GM13976 (cell line): ENCODE results near the gene CD109.
A peak's percentile ranks its signal among the peaks of the same experiment; 100 is the strongest.
"Not testable (repeated sequence)": the region's sequence is repeated elsewhere in the genome, so short reads cannot be mapped to it uniquely, and the experiment has no call there.

Experiments used
- DNase-seq: peaks from one replicate; pipeline ENCODE4 v3.0.0; 2012; ENCODE audit warnings: low spot score
- in situ Hi-C: fragments of 300-500 bp; cut with MboI; formaldehyde crosslinking; loops from one replicate; pipeline ENCODE4 v1.12.0; 2022; ENCODE audit warnings: low sequenced_read_pairs, mixed read lengths, inconsistent platforms; ENCODE audit not compliant: unreplicated experiment
- TF ChIP-seq, protein P1 (sequence below): IDR thresholded peaks from 2 replicates; pipeline ENCODE4 v1.5.1; 2012; ENCODE audit warnings: borderline replicate concordance, mild to moderate bottlenecking; ENCODE audit not compliant: insufficient read depth; ENCODE audit errors: extremely low read depth, missing control alignments, control extremely low read depth

Gene CD109

DNA sequence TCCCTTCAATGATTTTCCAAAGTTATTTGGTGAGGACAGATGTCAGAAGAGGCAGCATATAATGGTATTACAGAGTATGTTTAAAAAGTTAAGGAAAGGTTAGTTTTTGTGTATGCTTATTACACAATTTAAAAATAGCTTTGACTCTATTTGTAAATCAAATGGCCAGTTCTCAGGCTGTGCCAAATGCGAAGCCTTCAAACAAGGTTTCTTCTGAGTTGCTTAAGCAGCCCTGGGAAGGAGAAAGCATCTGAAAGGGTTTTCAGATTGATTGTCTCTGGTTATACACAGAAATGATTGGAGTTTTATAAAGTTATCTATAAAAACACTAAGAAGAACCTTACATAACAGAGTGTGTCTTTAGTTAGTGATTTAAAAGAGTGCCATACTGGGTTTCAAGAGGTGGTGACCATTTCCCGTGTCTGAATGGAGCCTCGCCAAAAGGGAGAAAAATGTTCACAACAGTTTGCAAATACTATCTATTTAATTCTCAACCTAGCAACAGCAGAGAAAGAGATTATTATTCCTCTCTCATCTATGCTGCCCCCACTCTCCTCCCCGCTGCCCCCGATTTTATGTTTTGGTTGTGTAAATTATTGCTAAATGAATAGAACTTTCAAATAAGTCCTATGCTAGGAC is 16.7 kb downstream of the CD109 start:
- in situ Hi-C loops: no loop called here

DNA sequence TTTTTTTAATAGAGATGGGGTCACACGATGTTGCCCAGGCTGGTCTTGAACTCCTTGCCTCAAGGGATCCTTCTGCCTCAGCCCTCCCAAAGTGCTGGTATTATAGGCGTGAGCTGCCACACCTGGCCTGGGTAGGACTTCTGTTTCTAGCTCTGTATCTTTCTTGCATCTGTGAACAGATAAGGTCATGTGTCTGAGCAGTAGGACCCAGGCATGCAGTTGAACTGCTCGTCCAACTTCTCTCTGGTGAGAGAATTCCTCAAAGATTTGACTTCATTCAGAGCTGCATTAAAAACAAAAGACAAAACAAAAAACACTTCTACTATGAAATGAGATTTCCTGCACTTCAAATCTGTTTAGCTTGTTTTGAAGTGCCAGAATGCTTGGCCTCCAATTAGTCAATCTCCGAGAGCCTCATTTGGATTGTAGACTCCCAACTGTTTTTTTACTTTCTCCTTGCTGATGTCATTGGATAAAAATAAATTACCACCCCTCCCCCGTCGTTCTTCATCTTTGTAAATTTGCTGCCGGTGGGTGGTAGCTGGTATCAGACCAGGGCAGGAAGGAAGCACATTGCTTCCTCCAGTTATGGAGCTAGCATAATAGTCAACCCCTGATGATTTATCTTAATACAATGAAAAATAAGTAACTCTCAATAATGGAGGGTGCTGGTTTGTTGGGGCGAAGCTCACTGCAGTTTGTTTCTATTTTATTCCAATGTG is 17.6 kb downstream of the CD109 start:
- in situ Hi-C loops: no loop called here
- no peak for DNase-seq
- TF ChIP-seq, protein P1, sequence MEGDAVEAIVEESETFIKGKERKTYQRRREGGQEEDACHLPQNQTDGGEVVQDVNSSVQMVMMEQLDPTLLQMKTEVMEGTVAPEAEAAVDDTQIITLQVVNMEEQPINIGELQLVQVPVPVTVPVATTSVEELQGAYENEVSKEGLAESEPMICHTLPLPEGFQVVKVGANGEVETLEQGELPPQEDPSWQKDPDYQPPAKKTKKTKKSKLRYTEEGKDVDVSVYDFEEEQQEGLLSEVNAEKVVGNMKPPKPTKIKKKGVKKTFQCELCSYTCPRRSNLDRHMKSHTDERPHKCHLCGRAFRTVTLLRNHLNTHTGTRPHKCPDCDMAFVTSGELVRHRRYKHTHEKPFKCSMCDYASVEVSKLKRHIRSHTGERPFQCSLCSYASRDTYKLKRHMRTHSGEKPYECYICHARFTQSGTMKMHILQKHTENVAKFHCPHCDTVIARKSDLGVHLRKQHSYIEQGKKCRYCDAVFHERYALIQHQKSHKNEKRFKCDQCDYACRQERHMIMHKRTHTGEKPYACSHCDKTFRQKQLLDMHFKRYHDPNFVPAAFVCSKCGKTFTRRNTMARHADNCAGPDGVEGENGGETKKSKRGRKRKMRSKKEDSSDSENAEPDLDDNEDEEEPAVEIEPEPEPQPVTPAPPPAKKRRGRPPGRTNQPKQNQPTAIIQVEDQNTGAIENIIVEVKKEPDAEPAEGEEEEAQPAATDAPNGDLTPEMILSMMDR: no peak

More for the DNA sequence above, 16.7 kb downstream of the CD109 start:
- TF ChIP-seq, protein P1: no peak
- no peak for DNase-seq

DNA sequence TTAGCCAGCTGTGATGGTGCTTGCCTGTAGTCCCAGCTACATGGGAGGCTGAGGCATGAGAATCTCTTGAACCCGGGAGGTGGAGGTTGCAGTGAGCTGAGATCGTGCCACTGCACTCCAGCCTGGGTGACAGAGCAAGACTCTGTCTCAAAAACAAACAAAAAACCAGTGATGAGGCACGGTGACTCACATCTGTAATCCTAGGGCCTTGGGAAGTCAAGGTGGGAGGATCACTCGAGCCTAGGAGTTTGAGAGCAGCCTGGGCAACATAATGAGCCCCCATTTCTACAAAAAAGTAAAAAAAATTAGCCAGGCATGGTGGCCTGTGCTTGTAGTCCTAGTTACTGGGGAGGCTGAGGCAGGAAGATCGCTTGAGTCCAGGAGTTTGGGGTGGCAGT is 19.1 kb downstream of the CD109 start:
- in situ Hi-C loops, DNase-seq: not testable (repeated sequence)

DNA sequence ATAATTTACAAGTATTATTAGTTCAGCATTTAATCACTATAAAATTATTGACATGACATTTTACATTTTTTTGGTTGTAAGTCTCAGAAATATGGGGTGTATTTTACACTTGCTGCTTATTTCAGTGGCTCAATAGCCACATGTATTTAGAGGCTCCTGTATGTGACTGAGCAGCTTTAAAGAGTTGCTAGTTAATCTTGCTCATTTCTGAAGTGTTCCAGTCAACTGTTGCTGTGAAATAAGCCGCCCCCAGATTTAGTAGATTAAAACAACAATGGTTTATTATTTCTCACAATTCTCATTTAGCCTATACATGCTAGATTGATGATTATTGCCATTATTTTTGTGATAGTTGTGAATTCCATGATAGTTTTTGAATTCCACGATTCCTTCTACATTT is 23.0 kb downstream of the CD109 start:
- in situ Hi-C loops: no loop called here
- DNase-seq: no peak

DNA sequence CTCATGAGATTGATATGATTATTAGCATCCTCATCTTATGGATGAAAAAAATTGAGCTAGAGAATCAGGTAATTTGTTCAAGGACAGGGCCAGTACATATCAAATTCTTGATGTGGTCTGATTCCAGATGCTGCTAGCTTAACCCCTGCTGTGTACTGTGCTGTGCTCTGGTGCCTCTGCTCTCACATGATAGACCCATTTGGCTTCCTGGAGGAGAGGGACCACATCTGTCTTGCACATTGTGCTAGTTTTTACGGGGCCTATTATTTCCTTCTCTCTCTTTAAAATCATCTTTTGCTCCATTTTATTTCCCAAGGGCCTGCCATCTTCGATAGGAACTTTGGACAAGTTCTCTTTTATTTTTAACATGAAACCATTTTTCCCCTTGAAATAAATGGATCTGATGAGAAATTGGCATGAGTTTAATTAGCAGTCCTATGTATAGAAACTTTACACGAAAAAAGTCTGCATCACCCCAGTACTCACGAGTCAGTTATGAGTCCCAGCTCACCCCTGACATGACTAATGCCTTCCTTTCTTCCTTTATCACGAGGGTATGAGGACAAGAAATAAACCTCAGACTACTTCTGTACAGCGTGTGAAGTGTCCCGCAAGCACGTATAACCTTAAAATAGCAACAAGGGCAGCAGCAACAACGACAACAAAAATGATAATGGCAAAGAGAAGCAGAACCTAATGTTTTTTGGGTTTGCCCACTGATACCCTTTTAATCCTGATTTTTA is 26.5 kb downstream of the CD109 start:
- TF ChIP-seq, protein P1: no peak
- in situ Hi-C loops: no loop called here
- DNase-seq: peak; percentile 36

More for the DNA sequence above, 23.0 kb downstream of the CD109 start:
- TF ChIP-seq, protein P1: no peak

DNA sequence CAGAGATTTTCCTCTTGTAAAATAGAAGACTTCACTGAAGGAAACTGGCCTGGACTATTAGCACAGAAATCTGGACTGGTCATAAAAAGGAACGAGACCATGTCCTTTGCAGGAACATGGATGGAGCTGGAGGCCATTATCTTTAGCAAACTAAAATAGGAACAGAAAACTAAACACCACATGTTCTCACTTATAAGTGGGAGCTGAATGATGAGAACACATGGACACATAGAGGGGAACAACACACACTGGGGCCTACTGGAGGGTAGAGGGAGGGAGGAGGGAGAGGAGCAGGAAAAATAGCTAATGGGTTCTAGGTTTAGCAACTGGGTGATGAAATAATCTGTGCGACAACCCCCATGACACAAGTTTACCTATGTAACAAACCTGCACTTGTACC is 27.5 kb downstream of the CD109 start:
- DNase-seq, in situ Hi-C loops: not testable (repeated sequence)

DNA sequence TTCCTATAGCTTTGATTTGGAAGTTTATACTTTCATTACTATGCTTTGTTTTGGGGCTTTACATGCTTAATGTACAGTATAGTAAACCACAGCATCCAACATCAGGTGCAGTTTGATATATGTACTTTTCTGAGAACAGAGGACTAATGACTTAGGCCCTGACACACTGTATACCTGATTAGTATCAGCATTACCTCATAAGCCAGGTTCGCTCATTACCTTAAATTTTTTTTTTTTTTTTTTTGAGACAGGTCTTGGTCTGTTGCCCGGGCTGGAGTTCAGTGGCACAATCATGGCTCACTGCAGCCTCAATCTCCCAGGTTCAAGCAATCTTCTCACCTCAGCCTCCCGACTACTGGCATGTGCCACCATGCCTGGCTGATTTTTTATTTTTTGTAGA is 28.4 kb downstream of the CD109 start:
- in situ Hi-C loops: no loop called here
- no peak for DNase-seq
- TF ChIP-seq, protein P1: no peak

DNA sequence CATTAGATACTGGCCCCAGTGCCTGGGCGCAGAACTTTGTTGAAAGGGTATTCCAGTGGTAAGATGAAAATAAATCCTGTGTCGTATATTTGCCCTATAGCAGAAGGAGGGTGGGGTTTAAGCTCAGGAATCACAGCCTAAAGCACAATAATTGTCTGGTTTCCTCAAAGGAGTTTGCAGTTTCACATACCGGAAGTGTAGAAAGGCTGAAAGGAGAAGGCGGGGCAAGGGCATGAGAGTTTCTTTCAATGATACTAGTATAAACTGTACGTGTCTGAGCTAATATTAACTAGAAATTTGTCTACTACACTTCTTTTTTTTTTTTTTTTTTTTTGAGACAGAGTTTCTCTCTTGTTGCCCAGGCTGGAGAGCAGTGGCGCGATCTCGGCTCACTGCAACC is 29.2 kb downstream of the CD109 start:
- DNase-seq, in situ Hi-C loops: not testable (repeated sequence)
